Stimulated activated CD4-positive, alpha-beta T cell treated with anti-CD3 and anti-CD28 coated beads, Interleukin-4, amount 100 ng/mL, for 24 hours (primary cell): ENCODE data around the gene GPR82.

Source experiments
- DNase-seq: peaks from one replicate; pipeline ENCODE4 v3.0.0-alpha.2; 2020

The GPR82 gene

DNA sequence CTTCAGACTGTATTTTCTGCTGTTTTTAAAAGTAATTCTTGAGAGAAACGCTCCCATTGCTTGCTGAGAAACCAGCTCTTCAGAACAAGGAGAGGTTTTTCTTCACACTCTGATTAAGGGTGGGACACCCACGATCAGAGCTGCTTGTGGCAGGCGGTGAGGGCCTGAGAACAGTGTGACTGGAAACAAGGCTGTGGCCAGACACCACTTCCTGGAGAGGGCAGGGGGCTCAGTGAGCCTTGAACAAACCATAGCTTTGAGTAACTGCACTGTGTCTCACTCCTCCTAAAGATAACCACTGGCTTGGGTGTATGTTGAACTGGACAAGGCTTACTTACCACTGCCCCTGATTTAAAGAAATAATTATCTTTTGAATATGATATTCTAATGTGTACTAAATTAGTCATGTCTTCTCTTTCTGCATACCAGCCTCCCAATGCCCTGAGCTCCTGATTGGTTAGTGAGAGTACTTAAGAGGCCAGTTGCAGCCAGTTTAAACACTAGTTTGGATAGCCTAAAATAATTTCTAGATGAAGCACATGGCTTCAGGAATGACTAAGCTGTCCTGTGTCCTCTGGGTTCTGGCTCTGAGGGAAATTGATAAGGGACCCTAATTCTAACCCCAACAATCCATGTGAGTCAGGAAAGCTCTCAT lies 3.7 kb upstream of the GPR82 start:
- DNase-seq = peak; percentile 25

DNA sequence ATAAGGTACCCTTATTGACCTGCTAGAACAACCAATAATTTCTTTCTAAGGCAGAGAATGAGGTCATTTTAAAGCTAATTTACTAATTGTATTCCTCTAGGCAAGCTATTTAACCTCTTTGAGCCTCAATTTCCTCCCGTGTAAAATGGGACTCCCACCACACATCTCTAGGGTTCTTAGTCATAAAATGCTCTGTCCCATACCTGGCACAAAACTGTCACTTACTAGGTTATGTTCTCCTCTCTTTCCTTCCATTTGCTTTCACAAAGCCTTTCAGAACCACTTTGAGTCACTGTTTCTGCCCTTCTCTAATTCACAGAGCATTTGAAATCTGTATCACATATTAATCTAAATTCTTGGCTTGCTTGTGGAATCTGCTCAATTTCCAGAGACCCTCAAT lies 2.4 kb upstream of the GPR82 start:
- DNase-seq = no peak

DNA sequence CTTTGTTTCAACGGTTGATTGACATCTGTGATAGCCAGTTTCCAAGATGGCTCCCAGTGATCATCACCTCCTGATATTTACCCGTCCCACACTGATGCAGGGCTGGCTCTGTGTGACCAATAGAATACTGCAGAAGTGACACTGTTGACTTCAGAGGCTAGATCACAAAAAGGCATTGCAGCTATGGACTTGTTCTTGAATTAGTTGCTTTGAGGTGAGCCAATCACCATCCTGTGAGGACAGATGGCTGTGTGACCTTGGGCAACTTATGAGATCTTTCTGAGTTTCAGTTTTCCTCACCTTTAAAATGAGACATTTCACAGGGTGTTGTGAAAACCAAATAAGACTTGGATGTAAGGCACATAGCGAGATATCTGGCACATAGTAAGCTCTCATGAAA lies 1.8 kb upstream of the GPR82 start:
- DNase-seq = no peak

DNA sequence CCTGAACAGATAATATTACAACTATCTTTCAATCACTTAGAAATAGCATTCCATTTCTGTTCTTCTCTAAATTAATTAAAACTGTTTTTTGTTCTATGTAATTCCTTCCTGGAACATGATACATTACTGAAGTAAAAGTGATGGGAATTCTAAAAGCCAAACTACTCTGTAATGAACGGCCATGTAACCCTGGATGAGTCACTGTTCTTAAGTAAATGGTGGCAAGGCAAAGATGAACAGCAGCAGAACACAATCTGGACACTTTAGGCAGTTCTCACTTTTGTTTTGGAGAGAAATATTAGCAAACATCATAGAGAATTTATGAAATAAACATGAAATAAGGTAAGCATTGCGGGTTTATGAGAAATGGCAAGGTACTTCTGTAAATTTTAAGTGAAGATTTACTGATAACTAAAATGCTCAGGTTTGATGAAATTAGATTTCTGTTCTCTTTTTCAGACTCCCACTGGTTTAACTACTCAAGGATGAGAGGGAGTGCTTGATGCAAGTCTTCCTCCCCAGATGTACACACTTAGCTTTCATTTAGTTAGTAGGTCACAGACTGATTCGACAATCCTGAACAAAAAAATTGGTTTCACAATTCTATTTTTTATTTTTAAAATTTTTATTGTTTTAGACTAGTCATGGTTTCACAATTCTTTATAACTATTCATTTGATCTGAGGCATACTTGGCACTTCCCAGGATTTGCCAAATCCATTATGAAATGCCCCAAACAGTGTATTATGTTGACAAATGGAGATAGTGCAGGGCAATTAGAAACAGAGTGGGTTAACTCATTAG lies 964 bp upstream of the GPR82 start:
- DNase-seq = no peak

DNA sequence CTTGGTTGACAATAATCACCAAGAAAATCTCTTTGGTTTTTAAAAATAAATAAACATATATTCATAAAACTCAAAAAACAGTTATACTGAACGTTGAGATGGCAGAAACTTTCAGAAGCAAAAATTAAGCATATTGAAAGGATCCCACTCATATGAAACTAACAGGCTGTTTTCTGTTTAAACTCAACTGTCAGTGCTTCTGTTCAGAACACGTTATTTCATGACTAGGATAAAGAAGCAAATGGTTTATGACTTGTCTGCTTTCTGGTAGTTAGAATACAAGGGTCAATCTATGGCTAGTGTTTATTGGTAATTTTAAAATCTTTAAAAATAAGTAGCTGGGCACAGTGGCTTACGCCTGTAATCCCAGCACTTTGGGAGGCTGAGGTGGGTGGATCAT lies 4.1 kb downstream of the GPR82 start:
- DNase-seq = no peak

DNA sequence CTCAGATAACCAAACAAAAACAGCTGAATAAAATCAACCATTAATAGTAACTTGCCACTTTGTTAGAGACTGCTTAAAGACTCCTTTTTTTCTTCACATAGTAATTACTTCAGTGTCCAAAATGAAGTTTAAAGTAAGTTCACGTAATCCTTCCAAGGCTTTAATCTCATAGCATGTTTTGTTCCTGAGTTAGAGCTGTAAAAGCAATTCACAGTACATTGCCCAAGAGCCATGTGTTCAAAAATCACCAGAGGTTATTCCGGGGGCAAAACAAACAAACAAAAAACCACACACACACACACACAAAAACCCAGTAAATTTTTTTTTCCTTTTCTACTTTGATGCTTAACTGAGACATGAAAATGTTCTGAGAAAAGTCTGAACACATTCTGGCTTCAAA lies 6.1 kb downstream of the GPR82 start:
- no peak for DNase-seq

DNA sequence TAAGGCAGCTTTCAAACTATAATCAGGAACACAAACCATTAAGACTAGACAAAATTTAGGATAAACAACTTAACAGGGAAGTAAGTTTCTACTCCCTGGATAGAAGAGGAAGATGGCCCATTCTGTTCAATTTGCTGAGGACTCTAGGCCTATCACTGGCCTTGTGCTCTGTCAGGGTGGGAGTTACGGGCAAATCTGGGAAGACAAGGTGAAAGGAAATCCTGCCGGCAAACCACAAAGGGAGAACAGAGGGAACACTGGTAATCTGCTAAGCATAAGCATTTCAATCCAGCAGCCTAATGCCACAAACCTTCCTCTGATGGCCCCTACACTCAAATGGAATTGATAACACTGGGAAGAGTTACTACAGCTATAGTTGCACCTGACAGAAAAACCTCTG lies 8.3 kb downstream of the GPR82 start:
- DNase-seq = no peak

DNA sequence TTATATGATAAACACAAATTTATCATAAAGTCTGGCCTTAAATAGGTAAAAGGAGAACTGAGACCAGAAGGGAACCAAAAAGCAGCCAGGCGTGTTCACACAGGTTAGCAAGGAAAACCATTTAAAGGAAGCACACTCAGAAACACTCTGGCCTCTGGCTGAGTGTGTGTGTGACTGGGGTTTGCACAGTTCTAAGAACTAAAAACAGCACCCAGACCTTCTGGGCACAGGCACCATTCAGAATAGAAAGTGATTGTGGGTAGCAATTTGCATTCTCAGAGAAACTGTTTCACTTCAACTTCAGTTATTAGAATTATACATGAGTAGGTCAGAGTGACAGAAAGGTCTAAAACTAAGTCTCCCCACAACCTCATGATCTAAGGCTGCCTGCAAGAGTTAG lies 10.0 kb downstream of the GPR82 start:
- no peak for DNase-seq

DNA sequence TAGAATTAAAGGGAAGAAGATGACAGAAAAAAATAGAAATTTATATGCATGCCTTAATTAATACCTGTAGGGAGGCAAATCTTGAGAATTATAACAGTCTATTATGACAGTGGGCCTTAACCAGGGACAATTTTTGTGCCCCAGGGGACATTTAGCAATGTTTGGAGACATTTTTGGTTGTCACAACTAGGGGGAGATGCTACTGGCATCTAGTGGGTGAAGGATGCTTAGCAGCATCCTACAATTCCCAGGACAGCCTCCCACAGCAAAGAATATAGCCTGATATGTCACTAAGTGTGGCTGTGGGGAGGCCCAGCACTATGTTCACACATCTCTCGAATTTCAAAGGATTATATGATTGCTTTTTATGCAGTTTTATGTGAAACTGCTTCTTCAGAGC lies 10.5 kb downstream of the GPR82 start:
- no peak for DNase-seq

DNA sequence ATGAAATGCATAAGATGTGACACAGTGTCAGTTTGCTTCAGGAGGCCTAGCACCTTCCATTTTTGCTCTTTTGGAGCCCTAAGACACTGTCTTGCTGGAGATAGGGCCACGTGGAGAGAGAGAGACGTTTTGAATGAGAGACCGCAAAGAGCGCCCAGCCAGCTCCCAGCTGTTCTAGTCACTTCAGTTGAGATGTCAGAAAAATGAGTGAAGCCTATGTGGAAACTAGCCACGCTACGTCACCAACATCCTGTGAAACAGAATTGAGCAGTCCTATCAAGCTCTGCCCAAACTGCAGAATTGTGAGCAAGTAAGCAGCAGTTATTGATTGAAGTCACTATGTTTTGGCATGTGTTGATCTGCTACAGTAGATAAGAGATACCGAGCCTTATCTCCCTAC lies 13.1 kb downstream of the GPR82 start:
- no peak for DNase-seq

DNA sequence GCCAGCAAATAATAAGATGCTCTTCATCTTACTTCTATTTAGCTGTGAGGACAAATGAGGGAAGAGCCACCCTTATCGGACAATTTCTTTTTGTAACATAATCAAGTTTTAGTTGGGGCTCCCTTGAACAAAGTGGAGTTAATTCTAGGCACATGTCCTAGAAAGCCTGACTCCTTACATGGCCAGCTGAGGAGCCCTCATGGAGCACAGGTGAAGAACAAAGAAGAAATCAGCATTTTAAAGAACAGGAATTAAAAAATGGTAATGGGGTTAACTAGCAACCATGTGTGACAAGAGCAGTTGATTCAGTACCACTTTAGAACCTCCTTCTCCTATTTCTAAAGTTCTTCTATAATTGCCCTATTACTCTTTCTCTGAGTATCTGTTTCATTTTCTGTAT lies 15.9 kb downstream of the GPR82 start:
- no peak for DNase-seq

DNA sequence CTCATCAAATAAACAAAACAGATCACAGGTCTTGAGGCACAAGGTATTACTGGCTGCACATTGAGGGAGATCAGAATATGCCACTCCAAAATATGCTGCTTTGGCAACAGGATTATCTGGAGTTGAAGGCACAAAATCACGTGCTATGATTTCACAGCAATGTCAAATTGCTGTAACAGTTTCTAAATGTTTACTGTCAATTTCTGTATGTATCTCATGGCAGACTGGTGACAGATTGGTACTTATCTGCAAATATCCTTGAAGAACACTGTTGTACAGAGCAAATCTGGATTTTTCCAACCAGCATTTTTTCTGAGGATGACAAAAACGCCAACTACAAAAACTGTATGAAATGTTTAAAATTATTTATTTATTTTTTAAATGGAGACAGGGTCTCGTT lies 26.7 kb downstream of the GPR82 start:
- no peak for DNase-seq

DNA sequence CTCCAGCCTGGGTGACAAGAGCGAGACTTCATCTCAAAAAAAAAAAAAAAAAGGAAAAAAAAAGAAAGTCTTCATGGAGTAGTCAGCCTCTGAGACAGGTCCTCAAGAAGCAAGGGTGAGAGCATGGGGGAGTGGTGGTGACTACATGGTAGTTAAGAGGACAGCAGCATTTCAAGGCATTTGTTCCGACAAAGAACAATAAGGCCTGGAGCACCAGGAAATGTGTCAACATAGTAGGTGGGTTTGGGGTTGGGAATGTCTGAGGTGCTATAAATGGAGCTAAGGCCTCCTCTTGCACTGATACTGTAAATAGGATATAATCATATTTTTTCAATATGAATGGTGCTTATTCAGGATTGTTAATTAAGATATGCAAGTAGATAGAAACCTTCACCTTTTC lies 34.4 kb downstream of the GPR82 start:
- no peak for DNase-seq

DNA sequence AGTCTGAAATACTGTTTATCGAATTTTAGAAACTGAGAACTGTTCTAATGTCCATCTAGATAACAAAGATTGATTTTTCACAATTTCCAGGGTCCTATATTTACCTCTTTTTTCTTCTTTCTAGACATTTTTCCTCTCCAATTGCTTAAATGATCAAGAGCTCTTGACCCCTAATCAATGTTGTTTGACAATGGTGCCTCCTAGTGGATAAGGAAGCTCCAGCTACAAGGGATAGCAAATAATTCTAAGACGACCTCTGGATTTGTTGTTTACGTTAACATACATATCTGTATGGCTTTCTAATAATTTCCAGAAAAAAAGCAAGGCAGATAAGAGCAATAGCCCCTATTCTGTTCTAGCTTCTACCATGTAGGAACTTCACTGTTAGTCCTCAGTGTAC lies 35.8 kb downstream of the GPR82 start:
- DNase-seq = peak; percentile 10

DNA sequence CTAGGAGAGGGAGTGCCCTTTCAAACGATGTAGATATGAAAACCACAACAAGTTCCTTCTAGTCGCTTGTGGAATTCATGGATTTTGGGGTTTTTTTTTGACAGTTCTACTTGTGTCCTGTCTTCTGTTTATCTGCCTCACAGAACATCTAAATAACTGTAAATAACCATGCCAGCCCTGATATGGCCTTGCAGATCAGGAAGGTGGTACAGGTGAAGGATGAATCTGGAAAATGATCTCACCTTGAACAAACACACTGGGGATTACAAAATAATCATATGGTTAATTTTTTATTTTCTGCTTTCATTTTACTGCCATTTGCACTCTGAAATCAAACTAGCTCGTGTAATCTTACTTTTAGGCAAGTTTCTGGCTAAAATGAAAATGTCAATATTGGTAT lies 37.2 kb downstream of the GPR82 start:
- DNase-seq = no peak

DNA sequence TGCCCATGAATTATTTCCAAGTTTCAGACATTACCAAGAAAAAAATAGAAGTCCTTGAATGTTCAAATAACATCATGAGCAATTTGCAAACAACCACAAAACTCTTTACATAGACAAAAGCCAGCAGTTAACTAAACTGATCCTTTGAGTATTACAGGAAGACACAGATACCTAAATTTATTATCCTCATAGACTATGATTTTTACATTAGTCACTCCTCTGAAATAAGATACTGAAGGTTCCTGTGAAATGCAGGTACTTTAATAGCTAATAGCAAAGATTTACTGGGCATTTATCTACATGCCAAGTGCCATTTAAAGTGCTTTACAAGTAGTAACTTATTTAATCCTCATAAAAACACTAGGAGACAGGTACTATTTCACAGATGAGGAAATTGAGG lies 37.7 kb downstream of the GPR82 start:
- no peak for DNase-seq

DNA sequence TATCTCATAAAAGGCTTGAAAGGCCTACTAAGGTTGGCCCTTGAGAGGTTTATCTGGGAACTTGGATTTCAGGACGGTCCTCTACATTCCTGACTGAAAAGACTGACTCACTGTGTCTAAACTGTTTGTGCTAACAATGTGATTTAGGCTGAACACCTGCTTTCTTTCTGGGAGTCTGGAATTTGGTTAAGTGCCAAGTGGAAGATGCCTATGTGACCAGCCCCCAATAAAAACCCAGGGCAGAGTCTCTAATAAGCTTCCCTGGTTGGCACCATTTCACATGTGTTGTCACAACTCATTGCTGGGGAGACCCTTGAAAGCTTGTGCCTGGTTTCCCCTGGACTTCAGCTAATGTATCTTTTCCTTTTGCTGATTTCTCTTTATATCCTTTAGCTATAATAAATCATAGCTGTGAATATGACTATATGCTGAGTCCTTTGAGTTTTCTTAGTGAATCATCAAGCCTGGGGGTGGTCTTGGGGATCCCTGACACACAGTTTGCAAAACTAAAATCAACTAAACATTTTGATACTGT lies 55.1 kb downstream of the GPR82 start:
- no peak for DNase-seq
